Lung (tissue), 12 donors: ENCODE results near the gene LAMC3. TPM values are rescaled to one million over a fixed set of nuclear protein-coding genes. Genes with fewer than 3 reads are reported as not detected.

Experiments used
- ATAC-seq: fragments of 200-7000 bp; cut with Tn5 transposase; one replicate; pipeline ENCODE4 v1.9.1; 2020; ENCODE audit warnings: moderate number of reproducible peaks; ENCODE audit not compliant: insufficient read depth, low FRiP score
- DNase-seq, 3 donors: peaks; one replicate each; pipeline ENCODE4 v3.0.0-alpha.2; 2013 to 2017
- H3K27ac ChIP-seq, 2 donors: one replicate each; pipeline ENCODE4 v1.5.1; 2013; ENCODE audit warnings: mild to moderate bottlenecking in 2 of 2, moderate library complexity in 2 of 2, control low read depth in 1 of 2, inconsistent platforms in 1 of 2, low read depth in 1 of 2, low read length in 1 of 2
- H3K27me3 ChIP-seq, 3 donors: one replicate each; pipeline ENCODE4 v1.5.1; 2013; ENCODE audit warnings: low read length in 2 of 3; ENCODE audit not compliant: control insufficient read depth in 3 of 3, insufficient read depth in 3 of 3
- H3K36me3 ChIP-seq, 4 donors: one replicate each; pipeline ENCODE4 v1.5.1; 2013; ENCODE audit warnings: low read length in 4 of 4, mild to moderate bottlenecking in 1 of 4, moderate library complexity in 1 of 4; ENCODE audit not compliant: control insufficient read depth in 4 of 4, insufficient read depth in 4 of 4
- H3K4me1 ChIP-seq, 5 donors: one replicate each; pipeline ENCODE4 v1.5.1; 2013; ENCODE audit warnings: low read length in 5 of 5, mild to moderate bottlenecking in 2 of 5, moderate library complexity in 1 of 5; ENCODE audit not compliant: control insufficient read depth in 5 of 5, insufficient read depth in 5 of 5
- H3K4me3 ChIP-seq: one replicate; pipeline ENCODE4 v1.5.1; 2013; ENCODE audit warnings: mild to moderate bottlenecking, control low read depth, moderate library complexity
- H3K9ac ChIP-seq, 2 donors: one replicate each; pipeline ENCODE4 v1.5.1; 2013; ENCODE audit warnings: low read length in 2 of 2, control low read depth in 1 of 2; ENCODE audit not compliant: insufficient read depth in 1 of 2
- H3K9me3 ChIP-seq, 4 donors: one replicate each; pipeline ENCODE4 v1.5.1; 2013; ENCODE audit warnings: low read length in 3 of 4, mild to moderate bottlenecking in 1 of 4, moderate library complexity in 1 of 4; ENCODE audit not compliant: control insufficient read depth in 4 of 4, insufficient read depth in 3 of 4
- CTCF ChIP-seq: IDR thresholded peaks from 2 replicates; pipeline ENCODE4 v1.5.1; 2012; ENCODE audit warnings: mild to moderate bottlenecking; ENCODE audit errors: control extremely low read depth, extremely low read depth
- WGBS, 2 donors: extraction: QIAGEN DNeasy Blood & Tissue Kit; methylation state at CpG; one replicate each; pipeline ENCODE4 v1.1.7; 2013; 5-methylcytosine and 5-hydroxymethylcytosine counted together
- polyA plus RNA-seq, 2 donors: library from polyadenylated mRNA; stranded (reverse); fragments of 200-250 nt; gene quantifications; one replicate each; pipeline ENCODE4 v1.2.1, GENCODE V29; 2013
- total RNA-seq, 2 donors: library from RNA; depleted of rRNA in 1 of 2; stranded (reverse); fragments of >200 nt in 1 of 2; gene quantifications; one replicate each; pipeline ENCODE4 v1.2.1, GENCODE V29; 2014 to 2021
- donor health status: control.
- donor health status: control.
- donor health status: Bipolar disorder and iron deficiency.
- donor health status: healthy.
- donor health status: DM: yes; HTN: yes; CAD: no.

LAMC3 gene
- total and polyA plus RNA-seq, 4 donors, result 10.5 to 24.3 (median 14.1) TPM

- Histone ChIP-seq H3K27ac (peak overlapping the region in 1 of 2 donors; percentile 37), H3K36me3 (no peaks in the 10 kb centered on the region), H3K9ac (no peak overlapping the region), H3K27me3 (no peaks in the 10 kb centered on the region), H3K4me3 (no peak overlapping the region), H3K9me3 (no peaks in the 10 kb centered on the region), H3K4me1 (peaks cover 0 to 3% (median 0%) of the 10 kb centered on the region in 5 donors)
- no peak for TF ChIP-seq CTCF
- ATAC-seq (no peak), DNase-seq (no peak)
- 85 to 87% methylated on average over 9 of the region's 9 CpGs for WGBS, 2 donors
Measured at GRCh38 chr9:131103024-131103423, 94.0 kb downstream of the LAMC3 start.

GRCh38 chr9:131103535-131103934 lies 94.6 kb downstream of the LAMC3 start:
- TF ChIP-seq CTCF, result no peak
- no peak for DNase-seq

GRCh38 chr9:131104016-131104740 lies 95.2 kb downstream of the LAMC3 start:
- Histone ChIP-seq H3K4me1 (peaks cover 0 to 3% (median 0%) of the 10 kb centered on the region in 5 donors), H3K27ac (no peak overlapping the region)
- WGBS, 2 donors, result 77 to 88% methylated on average over 5 of the region's 5 CpGs

More at GRCh38 chr9:131103535-131103934, 94.6 kb downstream of the LAMC3 start:
- Histone ChIP-seq H3K9me3 (no peaks in the 10 kb centered on the region), H3K4me1 (peaks cover 0 to 3% (median 0%) of the 10 kb centered on the region in 5 donors), H3K27ac (no peak overlapping the region), H3K4me3 (no peak overlapping the region), H3K27me3 (no peaks in the 10 kb centered on the region), H3K9ac (no peak overlapping the region), H3K36me3 (no peaks in the 10 kb centered on the region)
- no peak for ATAC-seq
- 91 to 99% methylated on average over 3 of the region's 3 CpGs for WGBS, 2 donors

More at GRCh38 chr9:131104016-131104740, 95.2 kb downstream of the LAMC3 start:
- DNase-seq, result no peak
- no peaks in the 10 kb centered on the region for H3K9me3 ChIP-seq
- no peaks in the 10 kb centered on the region for H3K27me3 ChIP-seq
- H3K36me3 ChIP-seq, result no peaks in the 10 kb centered on the region
- H3K4me3 ChIP-seq, result no peak overlapping the region
- TF ChIP-seq CTCF, result no peak
- no peak overlapping the region for H3K9ac ChIP-seq
- no peak for ATAC-seq
